Measurements from ENCODE around the gene ADAR. TPM values are rescaled to one million over a fixed set of nuclear protein-coding genes. Genes with fewer than 3 reads are reported as not detected.

ADAR gene
- total RNA-seq, 4 donors from 2014 or later, result 67.9 to 139 (median 100) TPM

- ATAC-seq (ENCODE audit: low FRiP score) (no peak), DNase-seq (ENCODE audit: low spot score) (no peak)
- TF ChIP-seq CTCF (IDR thresholded peaks at IDR 0.05), result no peak
These were observed 68.2 kb downstream of the ADAR start for GRCh38 chr1:154539486-154540483.

GRCh38 chr1:154536570-154536969 is 71.4 kb downstream of the ADAR start:
- DNase-seq (ENCODE audit: low spot score) (no peak), ATAC-seq (ENCODE audit: low FRiP score) (no peak)
- TF ChIP-seq CTCF (IDR thresholded peaks at IDR 0.05), result no peak

GRCh38 chr1:154533952-154534844 is 73.8 kb downstream of the ADAR start:
- DNase-seq (ENCODE audit: low spot score) (no peak), ATAC-seq (ENCODE audit: low FRiP score) (no peak)
- no peak for TF ChIP-seq CTCF (IDR thresholded peaks at IDR 0.05)

Other genes with a start within 250 kb of the ADAR start
- 10 to 100 TPM; 41.1 to 98.1 (median 62.5) TPM for gene IL6R, start 202.8 kb downstream of the ADAR start, total RNA-seq
- gene TDRD10, start 106.0 kb downstream of the ADAR start, total RNA-seq, result 10 to 100 TPM in 1 of 4 donors, 1 to 10 TPM in 3; 6.4 to 15.3 (median 7.7) TPM
- 10 to 100 TPM; 15.6 to 77.9 (median 25.4) TPM for gene SHE, start 105.8 kb downstream of the ADAR start, total RNA-seq
- gene UBE2Q1, start 49.5 kb downstream of the ADAR start, total RNA-seq, result 10 to 100 TPM; 25.6 to 37.1 (median 31.9) TPM
- under 1 TPM in 3 of 4 donors, not detected in 1; 0.09 to 0.50 (median 0.12) TPM for gene CHRNB2, start 40.4 kb downstream of the ADAR start, total RNA-seq

Measured in omental fat pad (tissue), 4 donors.